ENCODE data around the gene ARHGAP26. TPM values are rescaled to one million over a fixed set of nuclear protein-coding genes. Genes with fewer than 3 reads are reported as not detected.
A peak's percentile ranks its signal among the peaks of the same experiment; 100 is the strongest.

The ARHGAP26 gene
- total and polyA plus RNA-seq, 4 donors: 5.4 to 52.3 (median 30.4) TPM

DNA sequence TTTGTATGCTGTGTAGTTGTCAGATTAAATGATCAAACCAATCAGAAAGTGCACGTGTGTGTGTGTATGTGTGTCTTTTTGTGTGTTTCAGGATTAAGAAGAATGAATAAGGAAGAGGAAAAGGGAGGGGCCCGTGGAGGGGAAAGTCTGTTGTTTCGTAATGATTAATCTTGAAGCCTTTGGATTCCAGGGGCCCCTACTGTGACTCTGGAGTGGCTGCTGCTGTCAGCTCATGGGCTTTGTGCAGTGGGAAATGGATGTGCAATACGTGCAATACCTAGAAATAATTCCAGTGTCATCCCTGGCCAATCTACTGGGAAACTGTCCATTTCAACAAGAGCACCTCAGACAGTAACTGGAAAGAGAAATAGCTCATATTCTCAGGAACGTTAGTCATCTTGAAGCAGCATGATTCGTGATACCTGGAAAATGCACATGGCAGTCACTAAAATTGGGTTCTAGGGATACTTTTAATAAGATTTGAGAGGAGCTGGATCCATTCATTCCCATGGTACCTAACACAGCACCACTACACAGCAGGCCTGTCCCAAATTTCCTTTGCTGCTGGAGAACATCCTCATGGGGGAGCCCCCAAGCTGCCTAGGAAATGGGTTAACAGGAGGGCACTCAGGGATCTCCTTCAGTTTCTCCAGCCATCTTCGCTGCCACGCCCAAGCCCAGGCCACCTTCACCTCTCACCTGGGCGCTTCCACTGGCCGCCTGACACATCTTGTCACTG, 447.1 kb downstream of the ARHGAP26 start:
- H3K4me3 ChIP-seq: no peak overlapping the region
- 60 to 61% methylated on average over 10 of the region's 10 CpGs for WGBS, 2 donors
- no peak overlapping the region for H3K9ac ChIP-seq (ENCODE audit: insufficient read depth in 1 of 2, low read length in 2 of 2)
- peaks cover 0 to 10% (median 3%) of the 10 kb centered on the region in 4 donors for H3K36me3 ChIP-seq (ENCODE audit: control insufficient read depth in 4 of 4, insufficient read depth in 4 of 4, low read length in 4 of 4)
- DNase-seq (peak in 2 of 3 donors; percentile 44 to 51), ATAC-seq (ENCODE audit: insufficient read depth, low FRiP score) (peak; percentile 28)
- H3K4me1 ChIP-seq (ENCODE audit: control insufficient read depth in 5 of 5, insufficient read depth in 5 of 5, low read length in 5 of 5): peaks cover 6 to 22% (median 14%) of the 10 kb centered on the region in 5 donors
- H3K27ac ChIP-seq (ENCODE audit: low read depth in 1 of 2, low read length in 1 of 2): no peak overlapping the region
- no peaks in the 10 kb centered on the region for H3K9me3 ChIP-seq (ENCODE audit: control insufficient read depth in 4 of 4, insufficient read depth in 3 of 4, low read length in 3 of 4)
- TF ChIP-seq, protein P1, sequence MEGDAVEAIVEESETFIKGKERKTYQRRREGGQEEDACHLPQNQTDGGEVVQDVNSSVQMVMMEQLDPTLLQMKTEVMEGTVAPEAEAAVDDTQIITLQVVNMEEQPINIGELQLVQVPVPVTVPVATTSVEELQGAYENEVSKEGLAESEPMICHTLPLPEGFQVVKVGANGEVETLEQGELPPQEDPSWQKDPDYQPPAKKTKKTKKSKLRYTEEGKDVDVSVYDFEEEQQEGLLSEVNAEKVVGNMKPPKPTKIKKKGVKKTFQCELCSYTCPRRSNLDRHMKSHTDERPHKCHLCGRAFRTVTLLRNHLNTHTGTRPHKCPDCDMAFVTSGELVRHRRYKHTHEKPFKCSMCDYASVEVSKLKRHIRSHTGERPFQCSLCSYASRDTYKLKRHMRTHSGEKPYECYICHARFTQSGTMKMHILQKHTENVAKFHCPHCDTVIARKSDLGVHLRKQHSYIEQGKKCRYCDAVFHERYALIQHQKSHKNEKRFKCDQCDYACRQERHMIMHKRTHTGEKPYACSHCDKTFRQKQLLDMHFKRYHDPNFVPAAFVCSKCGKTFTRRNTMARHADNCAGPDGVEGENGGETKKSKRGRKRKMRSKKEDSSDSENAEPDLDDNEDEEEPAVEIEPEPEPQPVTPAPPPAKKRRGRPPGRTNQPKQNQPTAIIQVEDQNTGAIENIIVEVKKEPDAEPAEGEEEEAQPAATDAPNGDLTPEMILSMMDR (IDR thresholded peaks at IDR 0.05; ENCODE audit: control extremely low read depth, extremely low read depth): no peak
- no peaks in the 10 kb centered on the region for H3K27me3 ChIP-seq (ENCODE audit: control insufficient read depth in 3 of 3, insufficient read depth in 3 of 3, low read length in 2 of 3)

DNA sequence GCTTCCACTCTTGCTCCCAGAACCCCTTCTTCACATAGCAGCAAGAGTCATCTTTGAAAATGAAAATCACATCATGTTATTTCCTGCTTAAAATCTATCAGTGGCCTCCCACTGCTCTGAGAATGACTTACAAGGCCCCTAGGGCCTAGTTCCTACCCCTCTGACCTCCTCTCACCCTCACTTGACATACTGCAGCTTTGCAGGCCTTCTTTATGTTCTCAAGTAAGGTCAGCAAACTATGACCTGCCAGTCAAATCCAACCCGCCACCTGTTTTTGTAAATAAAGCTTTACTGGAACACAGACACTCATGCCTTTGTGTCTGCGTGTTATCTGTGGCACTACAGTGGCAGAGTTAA, 447.6 kb downstream of the ARHGAP26 start:
- Histone ChIP-seq H3K9me3 (ENCODE audit: control insufficient read depth in 4 of 4, insufficient read depth in 3 of 4, low read length in 3 of 4) (no peaks in the 10 kb centered on the region), H3K27me3 (ENCODE audit: control insufficient read depth in 3 of 3, insufficient read depth in 3 of 3, low read length in 2 of 3) (no peaks in the 10 kb centered on the region), H3K4me3 (no peak overlapping the region), H3K9ac (ENCODE audit: insufficient read depth in 1 of 2, low read length in 2 of 2) (no peak overlapping the region), H3K4me1 (ENCODE audit: control insufficient read depth in 5 of 5, insufficient read depth in 5 of 5, low read length in 5 of 5) (peaks cover 7 to 27% (median 17%) of the 10 kb centered on the region in 5 donors), H3K27ac (ENCODE audit: low read depth in 1 of 2, low read length in 1 of 2) (no peak overlapping the region), H3K36me3 (ENCODE audit: control insufficient read depth in 4 of 4, insufficient read depth in 4 of 4, low read length in 4 of 4) (peaks cover 0 to 11% (median 5%) of the 10 kb centered on the region in 4 donors)
- WGBS, 2 donors: 89 to 94% methylated on average over 2 of the region's 2 CpGs
- ATAC-seq (ENCODE audit: insufficient read depth, low FRiP score) (no peak), DNase-seq (no peak)
- TF ChIP-seq, protein P1 (IDR thresholded peaks at IDR 0.05; ENCODE audit: control extremely low read depth, extremely low read depth): no peak

DNA sequence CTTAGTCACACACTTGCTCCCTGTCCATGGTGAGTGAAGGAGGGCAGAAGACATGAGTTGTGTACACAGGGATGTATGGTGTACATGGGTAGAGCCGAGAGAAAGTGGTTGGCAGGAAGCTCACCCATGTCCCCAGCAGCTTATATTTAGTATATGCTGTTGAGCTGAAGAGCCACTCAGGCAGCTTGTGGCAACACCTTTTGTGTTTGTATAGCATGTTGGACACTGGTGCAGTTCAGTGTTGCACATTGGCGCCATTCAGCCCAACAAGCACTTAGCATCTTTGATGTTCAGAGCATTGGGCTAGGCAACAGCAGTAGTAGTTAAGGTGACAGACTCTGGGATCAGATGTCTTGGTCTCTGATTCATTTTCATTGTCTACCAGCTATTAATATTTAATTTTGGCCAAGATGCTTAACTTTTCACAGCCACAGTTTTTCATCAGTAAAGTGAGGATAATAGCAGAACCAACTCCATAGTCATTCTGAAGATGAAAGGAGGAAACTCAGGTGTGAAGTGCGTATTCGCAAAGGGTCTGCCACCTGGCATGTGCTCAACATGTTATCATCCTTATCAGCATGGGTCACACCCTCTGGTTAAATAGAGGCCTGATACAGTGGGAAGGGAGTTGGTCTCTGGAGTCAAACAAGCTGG, 448.5 kb downstream of the ARHGAP26 start:
- ATAC-seq (ENCODE audit: insufficient read depth, low FRiP score) (no peak), DNase-seq (no peak)
- TF ChIP-seq, protein P1 (IDR thresholded peaks at IDR 0.05; ENCODE audit: control extremely low read depth, extremely low read depth): no peak
- no peak overlapping the region for H3K4me3 ChIP-seq
- H3K9me3 ChIP-seq (ENCODE audit: control insufficient read depth in 4 of 4, insufficient read depth in 3 of 4, low read length in 3 of 4): no peaks in the 10 kb centered on the region
- no peaks in the 10 kb centered on the region for H3K27me3 ChIP-seq (ENCODE audit: control insufficient read depth in 3 of 3, insufficient read depth in 3 of 3, low read length in 2 of 3)
- H3K36me3 ChIP-seq (ENCODE audit: control insufficient read depth in 4 of 4, insufficient read depth in 4 of 4, low read length in 4 of 4): peaks cover 0 to 14% (median 6%) of the 10 kb centered on the region in 4 donors
- WGBS, 2 donors: 82 to 89% methylated on average over 4 of the region's 4 CpGs
- H3K9ac ChIP-seq (ENCODE audit: insufficient read depth in 1 of 2, low read length in 2 of 2): no peak overlapping the region
- H3K27ac ChIP-seq (ENCODE audit: low read depth in 1 of 2, low read length in 1 of 2): no peak overlapping the region
- H3K4me1 ChIP-seq (ENCODE audit: control insufficient read depth in 5 of 5, insufficient read depth in 5 of 5, low read length in 5 of 5): peaks cover 4 to 26% (median 19%) of the 10 kb centered on the region in 5 donors

Measured in lung (tissue), 12 donors.